B cell (primary cell): ENCODE data around the gene CCDC190. TPM values are rescaled to one million over a fixed set of nuclear protein-coding genes. Genes with fewer than 3 reads are reported as not detected.

Experiments
- ATAC-seq: fragments of 200-7000 bp; cut with Tn5 transposase; one replicate; pipeline ENCODE4 v1.10.0; 2021; ENCODE audit warnings: low read depth, mild to moderate bottlenecking, moderate number of reproducible peaks, moderate library complexity
- CTCF ChIA-PET: fragments of 350-600 bp; sonication (Branson Sonifier 250); formaldehyde crosslinking; loops from one replicate; lab custom pipeline; 2021; ENCODE audit warnings: antibody characterized with exemption, inconsistent platforms; lab: Charles Lee
- POLR2A ChIA-PET: fragments of 350-600 bp; sonication (Branson Sonifier 250); formaldehyde crosslinking; loops from one replicate; lab custom pipeline; 2021; ENCODE audit warnings: antibody characterized with exemption; lab: Charles Lee
- DNase-seq: peaks from one replicate; pipeline ENCODE4 v3.0.0; 2013
- H2AFZ ChIP-seq: 2 replicates; pipeline ENCODE4 v1.6.1; 2012; ENCODE audit warnings: mild to moderate bottlenecking, low read depth, low read length; ENCODE audit not compliant: insufficient read depth, poor library complexity, severe bottlenecking
- H3K27ac ChIP-seq, 2 donors: 1 replicate in 1 of 2; 2 replicates in 1 of 2; pipeline ENCODE4 v1.5.1; 2012 to 2013; ENCODE audit warnings: low read length in 2 of 2, mild to moderate bottlenecking in 2 of 2, moderate library complexity in 1 of 2
- H3K27me3 ChIP-seq, 4 experiments: fragments of 200-600 bp in 1 of 4; sonication (generic) in 1 of 4; replicated peaks in 1 of 4; 1 replicate in 2 of 4; 2 replicates in 2 of 4; pipeline versions ENCODE4 v1.6.1 to v1.7.0; 2013 to 2016; ENCODE audit warnings: low read length in 3 of 4, mild to moderate bottlenecking in 2 of 4, mixed read lengths in 1 of 4, moderate library complexity in 1 of 4; ENCODE audit not compliant: insufficient read depth in 4 of 4, control insufficient read depth in 3 of 4; ENCODE audit errors: control extremely low read depth in 1 of 4
- H3K36me3 ChIP-seq, 2 experiments: replicated peaks in 1 of 2; 1 replicate in 1 of 2; 2 replicates in 1 of 2; pipeline versions ENCODE4 v1.6.1 to v1.7.1; 2013; ENCODE audit warnings: low read length in 1 of 2; ENCODE audit not compliant: insufficient read depth in 2 of 2, control insufficient read depth in 1 of 2; ENCODE audit errors: control extremely low read depth in 1 of 2, extremely low read depth in 1 of 2
- H3K4me1 ChIP-seq, 2 donors: fragments of 200-600 bp in 1 of 2; sonication (generic) in 1 of 2; 1 replicate in 1 of 2; 2 replicates in 1 of 2; pipeline versions ENCODE4 v1.5.1 to v1.6.1; 2013 to 2017; ENCODE audit warnings: low read length in 2 of 2; ENCODE audit not compliant: control insufficient read depth in 2 of 2, insufficient read depth in 2 of 2
- H3K4me2 ChIP-seq: replicated peaks from 2 replicates; pipeline ENCODE3; 2012; ENCODE audit warnings: mild to moderate bottlenecking, low read depth, low read length; ENCODE audit not compliant: poor library complexity, severe bottlenecking
- H3K4me3 ChIP-seq, 5 experiments: fragments of 200-600 bp in 1 of 5; sonication (generic) in 1 of 5; 1 replicate in 3 of 5; 2 replicates in 2 of 5; pipeline versions ENCODE4 v1.5.1 to v1.7.0; 2011 to 2016; ENCODE audit warnings: low read length in 4 of 5, mild to moderate bottlenecking in 4 of 5, low read depth in 2 of 5, control low read depth in 1 of 5, moderate library complexity in 1 of 5; ENCODE audit not compliant: insufficient read depth in 1 of 5; ENCODE audit errors: control extremely low read depth in 1 of 5, extremely low read depth in 1 of 5
- H3K79me2 ChIP-seq: fragments of 200-600 bp; sonication (generic); one replicate; pipeline ENCODE4 v1.6.0; 2016; ENCODE audit warnings: low read length; ENCODE audit not compliant: control insufficient read depth, insufficient read depth
- H3K9ac ChIP-seq: fragments of 200-600 bp; sonication (generic); 2 replicates; pipeline ENCODE4 v1.6.1; 2017; ENCODE audit warnings: mild to moderate bottlenecking, low read length, moderate library complexity
- H3K9me3 ChIP-seq, 3 donors: one replicate each; pipeline versions ENCODE4 v1.6.1 to v1.7.1; 2013; ENCODE audit warnings: low read length in 2 of 3; ENCODE audit not compliant: control insufficient read depth in 2 of 3, insufficient read depth in 1 of 3; ENCODE audit errors: control extremely low read depth in 1 of 3
- H4K20me1 ChIP-seq: 2 replicates; pipeline ENCODE4 v1.6.0; 2012; ENCODE audit warnings: mild to moderate bottlenecking, low read length; ENCODE audit not compliant: insufficient read depth, control insufficient read depth, poor library complexity, severe bottlenecking
- H3K27ac Mint-ChIP-seq: one replicate; pipeline ENCODE4 v1.8.0; 2021; ENCODE audit warnings: mixed read lengths
- H3K27me3 Mint-ChIP-seq: one replicate; pipeline ENCODE4 v1.8.0; 2021; ENCODE audit warnings: mixed read lengths
- H3K4me1 Mint-ChIP-seq: one replicate; pipeline ENCODE4 v1.8.0; 2021; ENCODE audit warnings: mixed read lengths
- H3K4me3 Mint-ChIP-seq: one replicate; pipeline ENCODE4 v1.8.0; 2021; ENCODE audit warnings: mixed read lengths
- H3K9me3 Mint-ChIP-seq: one replicate; pipeline ENCODE4 v1.8.0; 2022; ENCODE audit warnings: mixed read lengths; ENCODE audit not compliant: insufficient read depth
- EZH2 ChIP-seq: IDR thresholded peaks from 2 replicates; pipeline ENCODE4 v1.6.1; 2012; ENCODE audit warnings: borderline replicate concordance, low read depth, mild to moderate bottlenecking, moderate library complexity, low read length; ENCODE audit not compliant: insufficient read depth, poor library complexity, severe bottlenecking
- WGBS: methylation state at CpG from one replicate; pipeline ENCODE4 v1.1.5; 2013; ENCODE audit warnings: missing lambda C conversion rate; ENCODE audit not compliant: insufficient coverage; 5-methylcytosine and 5-hydroxymethylcytosine counted together
- intact Hi-C: fragments of 100-400 bp; cut with micrococcal nuclease; formaldehyde crosslinking; loops from one replicate; pipeline ENCODE4 v1.10.0; 2022
- polyA plus RNA-seq: library from polyadenylated mRNA; depleted of rRNA; stranded (reverse); fragments of >200 nt; gene quantifications from 2 replicates; pipeline ENCODE4 v1.2.3, GENCODE V29; 2012
- total RNA-seq, 2 donors: library from RNA; stranded (reverse); fragments of 120-200 nt in 1 of 2; gene quantifications; 1 replicate in 1 of 2; 2 replicates in 1 of 2; pipeline versions ENCODE4 v1.2.3 to v1.2.4, GENCODE V29; 2013 to 2022
- TF ChIP-seq, protein P1 (sequence below): fragments of 200-600 bp; IDR thresholded peaks from one replicate; pipeline ENCODE4 v1.8.0; 2022; ENCODE audit warnings: antibody characterized with exemption, mild to moderate bottlenecking

The CCDC190 gene
- total and polyA plus RNA-seq, 2 donors (not counting 1 experiment from before 2014, with no cell fraction given): not detected

DNA sequence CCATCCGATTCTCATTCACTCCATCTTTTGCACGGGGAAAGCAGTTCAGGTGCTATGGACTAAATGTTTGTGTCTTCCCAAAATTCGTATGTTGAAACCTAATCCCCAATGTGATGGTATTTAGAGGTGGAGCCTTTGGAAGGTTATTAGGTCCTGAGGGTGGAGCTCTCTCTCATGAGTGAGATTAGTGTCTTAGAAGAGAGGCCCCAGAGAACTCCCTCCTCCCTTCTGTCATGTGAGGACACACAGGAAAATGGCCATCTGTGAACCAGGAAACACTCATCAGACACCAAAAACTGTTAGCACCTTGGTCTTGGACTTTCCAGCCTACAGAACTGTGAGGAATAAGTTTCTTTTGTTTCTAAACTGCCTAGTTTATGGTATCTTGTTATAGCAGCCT, 15.8 kb upstream of the CCDC190 start:
- CTCF ChIA-PET: no interaction called here
- WGBS: no CpG with 5 or more reads among the region's 3 CpGs

More for the DNA sequence above, 15.8 kb upstream of the CCDC190 start:
- Histone ChIP-seq H3K79me2 (no peaks in the 10 kb centered on the region), H3K27me3 (peaks cover 0 to 4% (median 2%) of the 10 kb centered on the region in 4 experiments), H3K4me1 (no peaks in the 10 kb centered on the region), H3K4me2 (no peak overlapping the region), H3K9ac (no peak overlapping the region), H3K27ac (no peak overlapping the region), H3K9me3 (no peaks in the 10 kb centered on the region), H3K36me3 (no peaks in the 10 kb centered on the region), H2AFZ (no peak overlapping the region), H4K20me1 (no peaks in the 10 kb centered on the region), H3K4me3 (no peak overlapping the region)
- H3K27ac Mint-ChIP-seq: no peak overlapping the region
- TF ChIP-seq, protein P1, sequence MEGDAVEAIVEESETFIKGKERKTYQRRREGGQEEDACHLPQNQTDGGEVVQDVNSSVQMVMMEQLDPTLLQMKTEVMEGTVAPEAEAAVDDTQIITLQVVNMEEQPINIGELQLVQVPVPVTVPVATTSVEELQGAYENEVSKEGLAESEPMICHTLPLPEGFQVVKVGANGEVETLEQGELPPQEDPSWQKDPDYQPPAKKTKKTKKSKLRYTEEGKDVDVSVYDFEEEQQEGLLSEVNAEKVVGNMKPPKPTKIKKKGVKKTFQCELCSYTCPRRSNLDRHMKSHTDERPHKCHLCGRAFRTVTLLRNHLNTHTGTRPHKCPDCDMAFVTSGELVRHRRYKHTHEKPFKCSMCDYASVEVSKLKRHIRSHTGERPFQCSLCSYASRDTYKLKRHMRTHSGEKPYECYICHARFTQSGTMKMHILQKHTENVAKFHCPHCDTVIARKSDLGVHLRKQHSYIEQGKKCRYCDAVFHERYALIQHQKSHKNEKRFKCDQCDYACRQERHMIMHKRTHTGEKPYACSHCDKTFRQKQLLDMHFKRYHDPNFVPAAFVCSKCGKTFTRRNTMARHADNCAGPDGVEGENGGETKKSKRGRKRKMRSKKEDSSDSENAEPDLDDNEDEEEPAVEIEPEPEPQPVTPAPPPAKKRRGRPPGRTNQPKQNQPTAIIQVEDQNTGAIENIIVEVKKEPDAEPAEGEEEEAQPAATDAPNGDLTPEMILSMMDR: no peak
- TF ChIP-seq EZH2: no peak
- POLR2A ChIA-PET: no interaction called here
- H3K4me1 Mint-ChIP-seq: no peaks in the 10 kb centered on the region
- ATAC-seq (no peak), DNase-seq (no peak)
- peaks cover 2% of the 10 kb centered on the region for H3K9me3 Mint-ChIP-seq
- H3K27me3 Mint-ChIP-seq: peaks cover 25% of the 10 kb centered on the region
- H3K4me3 Mint-ChIP-seq: no peak overlapping the region
- intact Hi-C loops: no loop called here
